Spleen (tissue), 11 donors: Measurements from ENCODE around the gene COL9A3. TPM values are rescaled to one million over a fixed set of nuclear protein-coding genes. Genes with fewer than 3 reads are reported as not detected.

Experiments
- DNase-seq: peaks from one replicate; pipeline ENCODE4 v3.0.0-alpha.2; 2020
- H3K27ac ChIP-seq, 8 donors: fragments of 200-600 bp; sonication (generic) in 7 of 8; 1 replicate in 4 of 8; 2 replicates in 4 of 8; pipeline versions ENCODE4 v1.5.0 to v1.8.0; 2016 to 2021; ENCODE audit warnings: inconsistent platforms in 4 of 8, mild to moderate bottlenecking in 4 of 8, moderate library complexity in 1 of 8
- H3K27me3 ChIP-seq, 7 donors: fragments of 200-600 bp; sonication (generic) in 6 of 7; replicated peaks in 1 of 7; 1 replicate in 4 of 7; 2 replicates in 3 of 7; pipeline versions ENCODE4 v1.5.0 to v1.8.0; 2016 to 2021; ENCODE audit warnings: inconsistent platforms in 3 of 7, mild to moderate bottlenecking in 1 of 7
- H3K36me3 ChIP-seq, 6 donors: fragments of 200-600 bp; sonication (generic) in 5 of 6; 1 replicate in 4 of 6; 2 replicates in 2 of 6; pipeline versions ENCODE4 v1.5.0 to v1.8.0; 2016 to 2021; ENCODE audit warnings: inconsistent platforms in 2 of 6
- H3K4me1 ChIP-seq, 6 donors: fragments of 200-600 bp; sonication (generic) in 5 of 6; 1 replicate in 3 of 6; 2 replicates in 3 of 6; pipeline versions ENCODE4 v1.5.0 to v1.8.0; 2016 to 2021; ENCODE audit warnings: inconsistent platforms in 3 of 6
- H3K4me3 ChIP-seq, 8 donors: fragments of 200-600 bp; sonication (generic) in 7 of 8; 1 replicate in 4 of 8; 2 replicates in 4 of 8; pipeline versions ENCODE4 v1.5.0 to v1.8.0; 2016 to 2021; ENCODE audit warnings: inconsistent platforms in 4 of 8, mild to moderate bottlenecking in 4 of 8, moderate library complexity in 2 of 8
- H3K9me3 ChIP-seq, 8 donors: fragments of 200-600 bp; sonication (generic) in 7 of 8; 1 replicate in 4 of 8; 2 replicates in 4 of 8; pipeline versions ENCODE4 v1.5.0 to v1.8.0; 2016 to 2021; ENCODE audit warnings: inconsistent platforms in 4 of 8
- POLR2A ChIP-seq, 3 donors: fragments of 450-650 bp; IDR thresholded peaks; one replicate each; pipeline ENCODE4 v1.5.1; 2017; ENCODE audit warnings: antibody characterized with exemption in 3 of 3, mild to moderate bottlenecking in 1 of 3
- POLR2AphosphoS5 ChIP-seq, 3 donors: sonication (generic); formaldehyde crosslinking; IDR thresholded peaks; one replicate each; pipeline ENCODE4 v1.5.1; 2017; ENCODE audit warnings: antibody characterized with exemption in 3 of 3
- WGBS, 5 donors: extraction: QIAGEN DNeasy Blood & Tissue Kit in 3 of 5; methylation state at CpG; one replicate each; pipeline versions ENCODE4 v1.1.5 to v1.1.7; 2013 to 2018; 5-methylcytosine and 5-hydroxymethylcytosine counted together
- intact Hi-C: fragments of 100-400 bp; cut with DNase I; formaldehyde crosslinking; loops from one replicate; pipeline ENCODE4 v1.15.0; 2023; ENCODE audit warnings: low total_unique reads
- polyA plus RNA-seq, 3 donors: library from polyadenylated mRNA; stranded (reverse); fragments of 200-250 nt; gene quantifications; one replicate each; pipeline ENCODE4 v1.2.1, GENCODE V29; 2013
- total RNA-seq, 7 donors: library from RNA; depleted of rRNA in 3 of 7; stranded (reverse); fragments of >200 nt in 3 of 7; fragmentation: NEBNext Ultra II Directional in 4 of 7; extraction: Animal tissue kit (Norgen Biotek cat#: 25700) in 4 of 7; gene quantifications; one replicate each; pipeline versions ENCODE4 v1.1.0 to v1.2.1, GENCODE V29; 2016 to 2021
- TF ChIP-seq, protein P1 (sequence below), 11 experiments: fragments of 200-600 bp in 7 of 11; fragments of 450-650 bp in 4 of 11; sonication (generic) in 4 of 11; IDR thresholded peaks in 8 of 11; conservative IDR thresholded peaks in 3 of 11; 1 replicate in 7 of 11; 2 replicates in 4 of 11; pipeline versions ENCODE4 v1.4.0 to v1.8.0; 2016 to 2021; ENCODE audit warnings: antibody characterized with exemption in 11 of 11, inconsistent platforms in 4 of 11, mild to moderate bottlenecking in 1 of 11
- donor health status: healthy with polysubstance abuse.
- donor health status: DM: no; HTN: no; CAD: no; lungs with moderate emphysema.
- donor health status: DM: no; HTN: no; CAD: no.
- donor health status: Bipolar disorder and iron deficiency.
- donor health status: healthy.
- donor health status: DM: no; HTN: no; CAD: no.
- donor health status: DM: yes; HTN: yes; CAD: no.

Gene COL9A3
- total and polyA plus RNA-seq, 10 donors: 1.2 to 16.7 (median 11.1) TPM

DNA sequence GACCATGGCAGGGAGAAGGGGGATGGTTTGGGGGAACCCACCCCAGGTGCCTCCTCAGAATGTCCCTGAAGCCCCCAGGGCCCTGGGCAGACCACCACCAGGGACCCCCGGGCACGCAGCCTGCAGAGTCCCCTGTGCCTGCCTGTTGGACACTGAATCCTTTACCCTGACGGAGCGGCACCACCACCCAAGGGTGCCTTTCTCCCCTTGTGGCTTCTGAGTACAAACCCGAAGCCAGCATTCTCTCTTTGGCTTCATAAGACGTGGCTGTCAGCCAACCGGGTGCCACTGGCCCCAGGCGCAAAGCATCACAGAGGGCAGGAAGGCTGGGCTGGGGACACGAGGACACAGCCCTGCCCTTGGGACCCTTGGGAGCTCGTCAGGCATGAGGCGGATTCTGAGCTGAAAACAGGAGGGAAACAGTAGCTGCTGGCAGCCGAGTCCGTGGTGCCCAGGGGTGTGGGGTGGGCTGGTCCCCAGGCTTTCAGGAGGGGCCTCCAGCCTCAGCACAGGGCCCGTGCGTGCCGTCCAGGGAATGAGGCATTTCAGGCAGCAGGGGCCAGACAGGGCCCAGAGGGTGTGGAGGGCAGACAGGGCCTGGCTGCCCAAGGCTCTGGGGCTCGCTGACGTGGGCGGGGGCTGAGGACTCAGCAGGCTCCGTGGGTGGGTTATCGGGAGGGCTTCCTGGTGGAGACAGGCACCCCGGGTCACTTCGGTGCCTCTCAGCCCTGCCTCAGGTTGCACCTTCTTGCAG, 3.5 kb downstream of the COL9A3 start:
- no peak overlapping the region for H3K4me3 ChIP-seq
- no peak for DNase-seq
- TF ChIP-seq, protein P1, sequence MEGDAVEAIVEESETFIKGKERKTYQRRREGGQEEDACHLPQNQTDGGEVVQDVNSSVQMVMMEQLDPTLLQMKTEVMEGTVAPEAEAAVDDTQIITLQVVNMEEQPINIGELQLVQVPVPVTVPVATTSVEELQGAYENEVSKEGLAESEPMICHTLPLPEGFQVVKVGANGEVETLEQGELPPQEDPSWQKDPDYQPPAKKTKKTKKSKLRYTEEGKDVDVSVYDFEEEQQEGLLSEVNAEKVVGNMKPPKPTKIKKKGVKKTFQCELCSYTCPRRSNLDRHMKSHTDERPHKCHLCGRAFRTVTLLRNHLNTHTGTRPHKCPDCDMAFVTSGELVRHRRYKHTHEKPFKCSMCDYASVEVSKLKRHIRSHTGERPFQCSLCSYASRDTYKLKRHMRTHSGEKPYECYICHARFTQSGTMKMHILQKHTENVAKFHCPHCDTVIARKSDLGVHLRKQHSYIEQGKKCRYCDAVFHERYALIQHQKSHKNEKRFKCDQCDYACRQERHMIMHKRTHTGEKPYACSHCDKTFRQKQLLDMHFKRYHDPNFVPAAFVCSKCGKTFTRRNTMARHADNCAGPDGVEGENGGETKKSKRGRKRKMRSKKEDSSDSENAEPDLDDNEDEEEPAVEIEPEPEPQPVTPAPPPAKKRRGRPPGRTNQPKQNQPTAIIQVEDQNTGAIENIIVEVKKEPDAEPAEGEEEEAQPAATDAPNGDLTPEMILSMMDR (IDR thresholded peaks at IDR 0.05 in 8 of 11, conservative IDR thresholded peaks at IDR 0.05 in 3 of 11): no peak
- TF ChIP-seq POLR2AphosphoS5 (IDR thresholded peaks at IDR 0.05) (no peak), POLR2A (IDR thresholded peaks at IDR 0.05) (no peak)
- no peak overlapping the region for H3K27ac ChIP-seq
- no peaks in the 10 kb centered on the region for H3K9me3 ChIP-seq
- no peaks in the 10 kb centered on the region for H3K36me3 ChIP-seq
- WGBS, 5 donors: 71 to 86% (median 82%) methylated on average over 18 to 23 of the region's 23 CpGs
- H3K27me3 ChIP-seq: peaks cover 5 to 79% (median 50%) of the 10 kb centered on the region in 7 donors
- intact Hi-C loops: no loop called here
- H3K4me1 ChIP-seq: peaks cover 11 to 55% (median 49%) of the 10 kb centered on the region in 6 donors

DNA sequence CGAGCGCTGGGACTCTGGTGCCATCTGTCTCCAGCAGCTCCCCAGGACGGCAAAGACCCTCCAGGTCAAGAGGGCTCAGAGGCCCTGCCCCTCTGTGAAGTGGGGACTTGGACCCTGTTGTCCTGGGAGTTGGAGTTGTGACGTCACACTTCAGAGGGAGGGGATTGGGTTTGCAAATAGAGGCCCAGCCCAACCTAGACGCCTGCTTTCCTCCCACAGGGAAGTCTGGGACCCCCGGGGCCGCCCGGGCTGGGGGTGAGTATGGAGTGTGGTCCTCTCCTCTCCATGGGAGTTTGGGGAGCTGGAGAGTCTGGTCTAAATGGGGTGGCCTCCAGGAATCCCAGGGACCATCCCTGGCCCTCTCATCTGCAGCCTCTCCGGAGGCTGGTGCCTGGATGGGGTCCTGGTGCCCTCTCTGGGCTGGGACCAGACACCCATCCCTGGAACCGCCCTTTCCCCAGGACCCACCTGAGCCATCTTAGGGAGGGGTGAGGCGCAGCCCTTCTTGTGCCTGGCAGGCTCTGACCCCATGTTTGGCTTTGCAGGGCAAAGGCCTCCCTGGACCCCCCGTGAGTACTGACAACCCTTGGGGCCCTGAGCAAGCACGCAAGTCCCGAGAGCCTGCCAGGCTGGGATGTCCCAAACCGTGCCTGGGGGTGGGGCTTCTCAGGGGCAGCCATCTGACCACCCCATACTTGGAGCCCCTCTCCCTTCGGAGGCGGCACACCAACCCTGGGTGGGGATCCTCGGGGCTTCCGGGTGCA, 4.3 kb downstream of the COL9A3 start:
- 78 to 92% (median 88%) methylated on average over 8 to 19 of the region's 19 CpGs for WGBS, 5 donors
- TF ChIP-seq, protein P1 (IDR thresholded peaks at IDR 0.05 in 8 of 11, conservative IDR thresholded peaks at IDR 0.05 in 3 of 11): no peak
- no peak for TF ChIP-seq POLR2A (IDR thresholded peaks at IDR 0.05)
- no peak for TF ChIP-seq POLR2AphosphoS5 (IDR thresholded peaks at IDR 0.05)
- H3K27me3 ChIP-seq: peaks cover 5 to 78% (median 42%) of the 10 kb centered on the region in 7 donors
- DNase-seq: no peak
- H3K36me3 ChIP-seq: no peaks in the 10 kb centered on the region
- H3K4me1 ChIP-seq: peaks cover 9 to 55% (median 44%) of the 10 kb centered on the region in 6 donors
- H3K4me3 ChIP-seq: no peak overlapping the region
- H3K27ac ChIP-seq: no peak overlapping the region
- intact Hi-C loops: no loop called here
- H3K9me3 ChIP-seq: no peaks in the 10 kb centered on the region

DNA sequence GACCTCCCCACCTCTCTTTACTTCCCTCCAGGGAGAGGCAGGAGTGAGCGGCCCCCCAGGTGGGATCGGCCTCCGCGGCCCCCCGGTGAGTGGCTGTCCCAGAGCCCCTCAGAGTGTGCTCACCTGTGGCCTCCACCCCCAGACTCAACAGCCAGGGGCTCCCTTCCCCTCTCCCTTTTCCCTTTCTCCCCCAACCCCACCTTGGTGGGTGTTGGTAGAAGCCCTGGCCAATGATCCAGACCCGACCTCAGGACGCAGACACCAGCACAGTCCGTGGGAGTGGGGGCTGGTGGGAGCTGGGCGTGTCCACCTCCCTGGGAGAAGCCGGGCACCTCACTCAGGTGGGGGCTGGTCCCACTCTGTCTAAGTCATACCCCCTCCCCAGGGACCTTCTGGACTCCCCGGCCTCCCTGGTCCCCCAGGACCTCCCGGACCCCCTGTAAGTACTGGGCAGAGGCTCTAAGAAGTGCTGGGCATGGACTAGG, 4.9 kb downstream of the COL9A3 start:
- peaks cover 3 to 48% (median 38%) of the 10 kb centered on the region in 6 donors for H3K4me1 ChIP-seq
- 89 to 96% (median 92%) methylated on average over 7 to 12 of the region's 12 CpGs for WGBS, 5 donors
- peaks cover 0 to 74% (median 36%) of the 10 kb centered on the region in 7 donors for H3K27me3 ChIP-seq
- no peak overlapping the region for H3K4me3 ChIP-seq
- no peaks in the 10 kb centered on the region for H3K9me3 ChIP-seq
- no peak overlapping the region for H3K27ac ChIP-seq
- no peaks in the 10 kb centered on the region for H3K36me3 ChIP-seq
- no peak for TF ChIP-seq POLR2A (IDR thresholded peaks at IDR 0.05)
- TF ChIP-seq, protein P1 (IDR thresholded peaks at IDR 0.05 in 8 of 11, conservative IDR thresholded peaks at IDR 0.05 in 3 of 11): no peak
- no peak for TF ChIP-seq POLR2AphosphoS5 (IDR thresholded peaks at IDR 0.05)
- intact Hi-C loops: no loop called here
- DNase-seq: no peak
